Large intestine (tissue), 3 donors: Measurements from ENCODE around the gene MTUS2. TPM values are rescaled to one million over a fixed set of nuclear protein-coding genes. Genes with fewer than 3 reads are reported as not detected.
"Not testable (repeated sequence)": the region's sequence is repeated elsewhere in the genome, so short reads cannot be mapped to it uniquely, and the experiment has no call there.

ENCODE experiments used
- DNase-seq, 2 donors: peaks; one replicate each; pipeline versions ENCODE4 v3.0.0 to v3.0.0-alpha.2; 2013
- H3K27ac ChIP-seq: one replicate; pipeline ENCODE4 v1.5.1; 2013; ENCODE audit warnings: low read length
- H3K27me3 ChIP-seq: 2 replicates; pipeline ENCODE4 v1.6.1; 2013; ENCODE audit warnings: low read length; ENCODE audit not compliant: control insufficient read depth, insufficient read depth
- H3K36me3 ChIP-seq: 2 replicates; pipeline ENCODE4 v1.6.1; 2013; ENCODE audit warnings: low read length; ENCODE audit not compliant: control insufficient read depth, insufficient read depth
- H3K4me1 ChIP-seq: one replicate; pipeline ENCODE4 v1.6.1; 2013; ENCODE audit warnings: low read length; ENCODE audit not compliant: control insufficient read depth, insufficient read depth
- H3K4me3 ChIP-seq: one replicate; pipeline ENCODE4 v1.5.1; 2013; ENCODE audit warnings: low read length
- H3K9me3 ChIP-seq: one replicate; pipeline ENCODE4 v1.6.1; 2013; ENCODE audit warnings: mild to moderate bottlenecking, low read depth, low read length, moderate library complexity; ENCODE audit not compliant: control insufficient read depth
- WGBS: methylation state at CpG from one replicate; pipeline ENCODE4 v1.1.5; 2013; ENCODE audit warnings: low lambda C conversion rate; ENCODE audit not compliant: insufficient coverage; 5-methylcytosine and 5-hydroxymethylcytosine counted together
- polyA plus RNA-seq: library from polyadenylated mRNA; unstranded; fragments of 120-200 nt; gene quantifications from one replicate; pipeline ENCODE4 v1.2.1, GENCODE V29; 2013

The MTUS2 gene
- polyA plus RNA-seq, 1 donor: 1.9 TPM

DNA sequence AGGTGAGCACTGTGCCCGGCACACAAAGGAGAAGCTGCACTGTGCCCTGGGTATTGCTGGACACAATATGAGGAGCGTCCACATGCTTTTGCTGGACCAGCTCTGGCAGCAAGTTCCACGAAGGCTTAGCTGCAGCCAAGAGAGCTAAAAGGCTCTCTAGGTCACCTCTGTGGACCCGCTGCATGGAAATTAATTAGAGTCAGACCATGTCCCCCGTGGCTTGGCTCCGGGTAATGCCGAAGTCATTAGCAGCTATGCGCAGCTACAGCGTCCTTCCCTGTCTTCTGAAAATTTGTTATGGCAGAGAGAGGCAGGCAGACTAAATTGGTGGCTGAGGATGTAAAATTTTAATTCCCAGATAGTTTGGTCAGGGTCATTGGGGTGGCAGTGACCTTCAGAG, 503.8 kb downstream of the MTUS2 start:
- no peak for DNase-seq
- Histone ChIP-seq H3K36me3 (no peaks in the 10 kb centered on the region), H3K27me3 (peaks cover 5% of the 10 kb centered on the region)

DNA sequence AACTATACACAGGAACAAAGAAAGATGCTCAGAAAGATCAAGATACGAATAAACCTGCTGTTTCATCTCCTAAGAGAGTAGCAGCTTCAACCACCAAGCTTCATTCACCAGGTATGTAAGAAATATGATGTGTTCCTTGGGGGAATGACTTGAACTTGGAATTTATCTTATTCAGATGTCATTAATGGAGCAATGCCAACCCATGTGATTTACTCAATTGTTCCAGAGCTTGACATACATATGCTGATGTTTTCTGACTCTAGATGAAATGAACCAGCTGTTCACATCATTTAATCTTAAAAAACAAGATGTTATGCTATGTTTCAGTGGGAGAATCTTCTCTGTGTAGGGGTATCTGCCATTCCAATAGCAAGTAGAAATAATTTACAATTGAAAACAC, 504.5 kb downstream of the MTUS2 start:
- H3K27ac ChIP-seq: no peak overlapping the region
- no CpG with 5 or more reads among the region's 1 CpG for WGBS
- H3K4me1 ChIP-seq: no peaks in the 10 kb centered on the region
- H3K27me3 ChIP-seq: no peaks in the 10 kb centered on the region
- no peak for DNase-seq
- no peaks in the 10 kb centered on the region for H3K9me3 ChIP-seq
- H3K36me3 ChIP-seq: no peaks in the 10 kb centered on the region
- no peak overlapping the region for H3K4me3 ChIP-seq

More for the DNA sequence above, 503.8 kb downstream of the MTUS2 start:
- Histone ChIP-seq H3K27ac (no peak overlapping the region), H3K4me3 (no peak overlapping the region), H3K9me3 (no peaks in the 10 kb centered on the region), H3K4me1 (no peaks in the 10 kb centered on the region)
- 80% methylated on average over 1 of the region's 9 CpGs for WGBS

DNA sequence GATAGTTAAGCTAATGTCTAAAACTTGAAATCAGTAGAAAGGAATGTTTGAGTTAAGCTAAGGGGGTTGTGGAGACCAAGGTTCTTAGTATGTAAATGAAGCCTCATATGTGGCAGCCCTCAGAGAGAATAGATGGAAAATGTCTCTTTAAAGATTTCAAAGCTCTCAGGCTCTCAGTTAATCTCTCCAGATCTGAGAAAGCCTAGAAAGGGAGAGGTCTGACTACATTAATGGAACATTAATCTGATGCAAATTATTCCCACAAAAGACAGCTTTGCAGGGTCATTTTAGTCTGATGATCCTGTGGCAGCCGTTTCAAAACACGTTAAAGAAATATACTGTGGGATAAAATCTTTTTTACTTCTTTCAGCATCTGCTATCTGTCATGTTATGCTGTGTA, 508.4 kb downstream of the MTUS2 start:
- WGBS: 63% methylated on average over 2 of the region's 2 CpGs
- H3K4me3 ChIP-seq: no peak overlapping the region
- no peak for DNase-seq
- no peaks in the 10 kb centered on the region for H3K4me1 ChIP-seq
- H3K27me3 ChIP-seq: no peaks in the 10 kb centered on the region
- no peaks in the 10 kb centered on the region for H3K9me3 ChIP-seq
- no peaks in the 10 kb centered on the region for H3K36me3 ChIP-seq
- no peak overlapping the region for H3K27ac ChIP-seq

DNA sequence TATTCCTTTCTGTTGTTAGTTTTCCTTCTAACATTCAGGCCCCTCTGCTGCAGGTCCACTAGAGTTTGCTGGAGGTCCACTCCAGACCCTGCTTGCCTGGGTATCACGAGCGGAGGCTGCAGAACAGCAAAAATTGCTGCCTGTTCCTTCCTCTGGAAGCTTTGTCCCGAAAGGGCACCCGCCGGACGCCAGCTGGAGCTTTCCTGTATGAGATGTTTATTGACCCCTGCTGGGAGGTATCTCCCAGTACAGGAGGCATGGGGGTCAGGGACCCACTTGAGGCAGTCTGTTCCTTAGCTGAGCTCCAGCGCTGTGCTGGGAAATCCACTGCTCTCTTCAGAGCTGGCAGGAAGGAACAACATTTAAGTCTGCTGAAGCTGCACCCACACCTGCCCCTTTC, 516.2 kb downstream of the MTUS2 start:
- no peak overlapping the region for H3K27ac ChIP-seq
- DNase-seq: no peak
- H3K4me3 ChIP-seq: no peak overlapping the region
- peaks cover 9% of the 10 kb centered on the region for H3K9me3 ChIP-seq
- WGBS: no CpG with 5 or more reads among the region's 7 CpGs
- no peaks in the 10 kb centered on the region for H3K27me3 ChIP-seq
- no peaks in the 10 kb centered on the region for H3K36me3 ChIP-seq
- H3K4me1 ChIP-seq: no peaks in the 10 kb centered on the region

DNA sequence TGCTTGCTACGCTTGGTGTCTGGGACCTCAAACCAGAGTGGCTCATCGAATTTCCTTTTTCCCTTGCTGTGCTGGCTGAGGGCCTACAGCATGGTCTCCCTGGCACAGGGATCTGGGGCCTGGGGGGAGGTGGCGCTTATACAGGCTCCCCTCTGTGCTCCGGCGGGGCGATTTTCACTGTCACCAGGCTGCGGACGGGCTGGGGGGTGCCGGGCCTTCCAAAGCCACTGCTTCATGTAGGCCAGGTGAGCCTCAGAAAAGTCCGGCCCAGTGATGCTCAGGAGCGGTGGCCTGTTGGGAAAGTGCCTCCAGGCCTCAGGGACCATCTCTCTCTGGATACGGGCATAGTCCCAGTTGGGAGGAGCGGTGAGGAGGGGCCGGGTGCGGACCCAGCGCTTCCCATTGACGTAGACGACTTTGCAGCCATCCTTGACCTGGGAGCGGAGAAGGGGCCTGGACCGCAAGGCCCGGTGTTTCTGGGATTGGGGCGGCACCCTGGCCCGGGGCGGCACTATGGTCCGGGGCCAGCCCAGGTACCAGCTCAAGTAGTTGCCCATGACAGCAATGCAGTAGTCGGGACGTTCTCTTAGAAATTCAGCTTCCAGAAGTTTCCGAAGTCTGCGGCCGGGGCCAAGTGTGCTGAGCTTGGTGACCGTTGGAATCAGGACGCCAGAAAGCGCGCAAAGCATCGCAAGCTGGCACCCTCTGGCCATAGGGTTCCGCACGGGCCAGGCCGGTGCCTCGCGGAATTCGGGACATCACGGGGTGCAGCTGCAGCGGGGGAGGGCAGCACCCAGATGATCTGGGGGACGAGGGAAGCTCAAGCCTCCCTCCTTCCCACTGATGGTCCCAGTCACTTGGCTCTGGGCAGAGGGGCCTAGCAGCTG, 519.5 kb downstream of the MTUS2 start:
- WGBS: no CpG with 5 or more reads among the region's 44 CpGs
- no peaks in the 10 kb centered on the region for H3K4me1 ChIP-seq
- peaks cover 9% of the 10 kb centered on the region for H3K9me3 ChIP-seq
- H3K36me3 ChIP-seq: no peaks in the 10 kb centered on the region
- H3K27ac ChIP-seq: no peak overlapping the region
- DNase-seq: no peak
- H3K27me3 ChIP-seq: no peaks in the 10 kb centered on the region
- H3K4me3 ChIP-seq: no peak overlapping the region

DNA sequence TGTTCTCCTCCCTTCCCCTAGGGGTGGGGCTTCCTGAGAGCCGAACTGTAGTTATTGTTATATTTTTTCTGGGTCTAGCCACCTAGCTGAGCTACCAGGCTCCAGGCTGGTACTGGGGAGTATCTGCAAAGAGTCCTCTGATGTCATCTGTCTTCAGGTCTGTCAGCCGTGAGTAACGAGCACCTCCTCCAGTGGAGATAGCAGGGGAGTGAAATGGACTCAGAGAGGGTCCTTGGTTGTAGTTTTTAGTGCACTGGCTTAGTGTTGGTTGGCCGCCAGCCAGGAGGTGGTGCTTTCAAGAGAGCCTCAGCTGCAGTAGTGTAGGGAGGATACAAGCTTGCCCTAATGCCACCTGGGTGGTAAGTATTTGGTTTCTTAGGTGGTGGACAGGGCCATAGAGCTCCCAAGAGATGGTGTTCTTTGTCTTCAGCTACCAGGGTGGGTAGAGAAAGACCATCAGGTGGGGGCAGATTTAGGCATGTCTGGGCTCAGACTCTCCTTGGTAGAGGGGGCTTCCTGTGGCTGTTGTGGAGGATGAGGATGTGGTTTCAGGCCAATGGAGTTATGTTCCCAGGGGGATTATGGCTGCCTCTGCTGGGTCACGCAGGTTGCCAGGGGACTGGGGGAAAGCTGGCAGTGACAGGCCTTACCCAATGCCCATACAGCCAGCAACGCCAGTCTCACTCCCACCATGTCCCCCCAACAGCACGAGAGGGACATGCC, 525.9 kb downstream of the MTUS2 start:
- not testable (repeated sequence) for H3K27ac ChIP-seq, H3K27me3 ChIP-seq, DNase-seq, H3K36me3 ChIP-seq, H3K4me3 ChIP-seq, H3K4me1 ChIP-seq, H3K9me3 ChIP-seq
- WGBS: no CpG with 5 or more reads among the region's 7 CpGs

DNA sequence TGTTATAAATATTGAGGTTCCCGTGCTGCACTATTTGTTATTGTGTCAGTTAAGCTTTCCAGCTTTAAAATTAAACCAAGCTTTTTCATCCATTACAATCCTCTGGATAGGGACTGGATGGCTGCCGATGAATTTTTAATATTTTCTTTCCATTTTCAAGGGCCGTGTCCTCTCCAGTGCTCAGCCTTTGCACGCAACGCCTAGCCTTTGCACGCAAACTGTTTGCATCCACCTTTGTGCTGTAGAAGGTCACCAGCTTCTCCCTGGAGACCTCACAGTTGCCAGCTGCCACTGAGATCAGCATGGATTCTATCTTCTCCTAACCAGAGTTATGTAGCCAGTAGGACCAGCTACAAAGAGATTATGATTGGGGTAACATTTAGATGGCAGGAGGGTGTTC, 534.9 kb downstream of the MTUS2 start:
- no peaks in the 10 kb centered on the region for H3K9me3 ChIP-seq
- peaks cover 4% of the 10 kb centered on the region for H3K27me3 ChIP-seq
- no peak overlapping the region for H3K27ac ChIP-seq
- no peaks in the 10 kb centered on the region for H3K36me3 ChIP-seq
- 63% methylated on average over 2 of the region's 6 CpGs for WGBS
- no peak for DNase-seq
- no peak overlapping the region for H3K4me3 ChIP-seq
- H3K4me1 ChIP-seq: no peaks in the 10 kb centered on the region

DNA sequence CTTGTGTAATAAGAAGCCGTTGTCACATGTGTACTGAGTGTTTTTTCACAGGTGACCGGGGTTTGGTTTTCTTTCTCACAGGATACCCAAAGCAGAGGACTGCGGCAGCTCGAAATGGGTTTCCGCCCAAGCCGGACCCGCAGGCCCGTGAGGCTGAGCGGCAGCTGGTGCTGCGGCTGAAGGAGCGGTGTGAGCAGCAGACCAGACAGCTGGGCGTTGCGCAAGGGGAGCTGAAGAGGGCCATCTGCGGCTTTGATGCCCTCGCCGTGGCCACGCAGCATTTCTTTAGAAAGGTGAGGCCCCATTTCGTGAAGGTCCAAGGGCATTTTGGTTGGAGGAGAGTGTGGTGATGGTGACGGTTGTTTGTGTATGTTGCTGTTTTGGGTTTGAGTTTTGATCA, 539.0 kb downstream of the MTUS2 start:
- no peak for DNase-seq
- Histone ChIP-seq H3K27me3 (peaks cover 4% of the 10 kb centered on the region), H3K27ac (no peak overlapping the region), H3K4me1 (no peaks in the 10 kb centered on the region), H3K36me3 (no peaks in the 10 kb centered on the region), H3K4me3 (no peak overlapping the region), H3K9me3 (no peaks in the 10 kb centered on the region)
- WGBS: no CpG with 5 or more reads among the region's 19 CpGs

DNA sequence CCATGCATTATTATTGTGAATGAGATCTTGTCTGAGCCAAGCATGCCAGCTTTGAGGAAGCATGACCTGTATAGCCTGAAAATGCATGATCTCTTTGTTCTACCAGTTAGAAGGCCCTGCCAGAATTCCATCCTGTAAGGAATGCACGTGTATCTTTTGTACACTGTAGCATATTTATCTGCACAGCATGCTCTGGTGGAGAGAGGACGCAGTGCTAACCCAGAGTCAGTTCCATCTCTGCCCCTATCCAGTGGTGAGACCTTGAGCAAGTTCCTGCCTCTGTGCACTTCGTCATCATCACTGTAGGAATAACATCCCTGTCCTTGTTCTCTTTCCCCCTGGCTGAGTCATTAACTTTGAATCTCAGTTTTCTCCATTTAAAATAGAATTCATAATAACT, 541.6 kb downstream of the MTUS2 start:
- H3K36me3 ChIP-seq: no peaks in the 10 kb centered on the region
- WGBS: 86% methylated on average over 1 of the region's 3 CpGs
- no peaks in the 10 kb centered on the region for H3K4me1 ChIP-seq
- no peak overlapping the region for H3K27ac ChIP-seq
- no peak for DNase-seq
- peaks cover under 1% of the 10 kb centered on the region for H3K27me3 ChIP-seq
- H3K9me3 ChIP-seq: no peaks in the 10 kb centered on the region
- H3K4me3 ChIP-seq: no peak overlapping the region

DNA sequence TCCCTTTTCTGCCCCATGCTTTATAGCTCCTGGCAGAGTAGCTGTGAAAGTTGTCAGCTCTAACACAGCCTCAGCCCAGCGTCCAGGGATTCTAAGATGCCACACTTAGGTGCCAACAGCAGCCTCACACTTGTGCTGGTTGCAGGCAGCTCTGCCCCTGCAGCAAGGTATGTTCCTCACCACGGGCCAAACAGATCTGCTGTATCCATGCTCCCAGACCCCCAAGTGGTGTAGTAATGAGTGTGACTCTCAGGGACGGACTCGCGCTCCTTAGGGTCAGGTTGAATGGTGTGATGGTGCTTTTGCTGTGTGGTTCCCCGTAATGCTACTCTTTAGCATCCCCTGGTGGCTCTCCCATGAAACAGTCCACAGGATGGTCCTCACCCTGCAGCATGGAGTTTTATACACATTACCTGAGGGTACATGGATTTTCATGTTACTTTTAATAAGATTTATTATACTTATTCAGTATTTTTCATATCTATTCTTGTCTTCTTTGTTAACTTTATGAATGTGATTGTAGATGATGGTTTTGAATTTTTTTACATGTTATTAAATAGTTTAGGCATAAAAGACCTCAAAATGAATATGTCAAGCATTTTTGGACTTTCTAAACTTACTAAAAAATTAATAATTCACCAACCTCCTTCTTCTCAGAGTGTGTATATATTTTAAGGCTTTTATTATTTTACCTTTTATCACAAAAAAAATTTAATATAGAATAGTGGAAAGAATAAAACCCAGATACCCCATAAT, 542.9 kb downstream of the MTUS2 start:
- no peaks in the 10 kb centered on the region for H3K9me3 ChIP-seq
- no CpG with 5 or more reads among the region's 6 CpGs for WGBS
- no peaks in the 10 kb centered on the region for H3K36me3 ChIP-seq
- H3K27me3 ChIP-seq: no peaks in the 10 kb centered on the region
- H3K4me1 ChIP-seq: no peaks in the 10 kb centered on the region
- DNase-seq: peak; percentile 12 to 43
- no peak overlapping the region for H3K4me3 ChIP-seq
- no peak overlapping the region for H3K27ac ChIP-seq
